Nephron (organoid): ENCODE measurements around the gene SERPINA4.

Experiments
- H3K27ac Mint-ChIP-seq, 3 experiments: 2 replicates each; pipeline ENCODE4 v1.8.0; 2020; ENCODE audit warnings: mixed read lengths in 3 of 3, mild to moderate bottlenecking in 2 of 3, moderate library complexity in 1 of 3
- H3K27me3 Mint-ChIP-seq: 2 replicates; pipeline ENCODE4 v1.8.0; 2021; ENCODE audit warnings: low read depth, mild to moderate bottlenecking, moderate library complexity, mixed read lengths
- H3K36me3 Mint-ChIP-seq: 2 replicates; pipeline ENCODE4 v1.8.0; 2020; ENCODE audit warnings: low read depth, mixed read lengths
- H3K4me1 Mint-ChIP-seq: 2 replicates; pipeline ENCODE4 v1.8.0; 2020; ENCODE audit warnings: mixed read lengths
- H3K4me3 Mint-ChIP-seq, 3 experiments: 2 replicates each; pipeline ENCODE4 v1.8.0; 2020; ENCODE audit warnings: mild to moderate bottlenecking in 3 of 3, mixed read lengths in 3 of 3, moderate library complexity in 2 of 3
- H3K9me3 Mint-ChIP-seq: 2 replicates; pipeline ENCODE4 v1.8.0; 2020; ENCODE audit warnings: mixed read lengths
- TF ChIP-seq, protein P1 (sequence below), 3 experiments: fragments of 200-600 bp; sonication (generic); IDR thresholded peaks; one replicate each; pipeline ENCODE4 v1.5.0; 2021; ENCODE audit warnings: antibody characterized with exemption in 3 of 3; ENCODE audit not compliant: unreplicated experiment in 3 of 3

SERPINA4 gene, protein sequence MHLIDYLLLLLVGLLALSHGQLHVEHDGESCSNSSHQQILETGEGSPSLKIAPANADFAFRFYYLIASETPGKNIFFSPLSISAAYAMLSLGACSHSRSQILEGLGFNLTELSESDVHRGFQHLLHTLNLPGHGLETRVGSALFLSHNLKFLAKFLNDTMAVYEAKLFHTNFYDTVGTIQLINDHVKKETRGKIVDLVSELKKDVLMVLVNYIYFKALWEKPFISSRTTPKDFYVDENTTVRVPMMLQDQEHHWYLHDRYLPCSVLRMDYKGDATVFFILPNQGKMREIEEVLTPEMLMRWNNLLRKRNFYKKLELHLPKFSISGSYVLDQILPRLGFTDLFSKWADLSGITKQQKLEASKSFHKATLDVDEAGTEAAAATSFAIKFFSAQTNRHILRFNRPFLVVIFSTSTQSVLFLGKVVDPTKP

DNA sequence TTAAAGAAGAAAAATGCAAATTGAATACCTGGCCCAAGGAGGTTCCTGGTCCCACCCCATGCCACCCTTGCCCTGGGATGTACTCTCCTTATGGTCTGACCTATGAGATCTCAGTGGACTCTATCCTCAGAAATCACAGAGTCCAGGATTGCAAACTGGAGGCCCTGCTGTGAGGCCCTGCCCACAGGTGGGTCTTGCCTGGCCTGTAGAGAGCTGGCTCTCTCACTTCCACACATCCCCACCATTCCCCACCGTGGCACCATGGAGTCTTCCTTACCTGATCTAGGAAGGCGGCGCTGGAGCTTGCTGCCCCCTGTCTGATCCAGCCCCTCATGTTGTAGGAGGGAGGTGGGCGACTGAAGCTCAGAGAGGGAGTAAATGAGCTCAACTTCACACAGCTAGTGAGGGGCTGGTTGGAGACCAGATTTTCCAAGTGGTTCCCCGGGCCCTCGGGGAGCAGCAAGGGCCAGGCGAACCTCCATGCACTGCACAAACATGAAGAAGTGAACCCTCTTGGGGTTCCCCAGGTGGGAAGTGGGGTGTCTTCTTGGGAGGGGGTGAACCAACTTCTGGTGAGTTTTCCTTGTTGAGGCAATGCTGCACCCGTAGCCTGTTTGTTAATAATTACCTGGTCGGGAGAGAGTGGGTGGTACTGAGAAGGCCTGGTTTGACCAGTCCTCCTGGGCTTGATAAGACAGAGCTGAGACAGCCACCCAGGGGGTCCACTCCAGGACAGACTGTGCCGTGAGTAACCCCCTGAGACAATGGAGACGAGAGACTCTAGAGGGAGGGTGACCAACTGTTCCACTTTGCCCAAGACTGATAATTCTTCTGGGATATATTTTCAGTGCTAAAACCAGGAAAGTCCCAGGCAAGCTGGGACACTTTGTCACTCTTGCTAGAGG, at the start of gene SERPINA4:
Gene SERPINA4, plus strand, starts transcription at position 692 of the 905 bp plus-strand sequence. CDS start 2,041 bp downstream, outside the sequence.
- H3K27ac Mint-ChIP-seq = no peak within 1 kb of the TSS
- H3K36me3 Mint-ChIP-seq = no peaks in the 10 kb centered on the region
- H3K27me3 Mint-ChIP-seq = peaks cover 8% of the 10 kb centered on the region
- H3K9me3 Mint-ChIP-seq = no peaks in the 10 kb centered on the region
- TF ChIP-seq, protein P1, sequence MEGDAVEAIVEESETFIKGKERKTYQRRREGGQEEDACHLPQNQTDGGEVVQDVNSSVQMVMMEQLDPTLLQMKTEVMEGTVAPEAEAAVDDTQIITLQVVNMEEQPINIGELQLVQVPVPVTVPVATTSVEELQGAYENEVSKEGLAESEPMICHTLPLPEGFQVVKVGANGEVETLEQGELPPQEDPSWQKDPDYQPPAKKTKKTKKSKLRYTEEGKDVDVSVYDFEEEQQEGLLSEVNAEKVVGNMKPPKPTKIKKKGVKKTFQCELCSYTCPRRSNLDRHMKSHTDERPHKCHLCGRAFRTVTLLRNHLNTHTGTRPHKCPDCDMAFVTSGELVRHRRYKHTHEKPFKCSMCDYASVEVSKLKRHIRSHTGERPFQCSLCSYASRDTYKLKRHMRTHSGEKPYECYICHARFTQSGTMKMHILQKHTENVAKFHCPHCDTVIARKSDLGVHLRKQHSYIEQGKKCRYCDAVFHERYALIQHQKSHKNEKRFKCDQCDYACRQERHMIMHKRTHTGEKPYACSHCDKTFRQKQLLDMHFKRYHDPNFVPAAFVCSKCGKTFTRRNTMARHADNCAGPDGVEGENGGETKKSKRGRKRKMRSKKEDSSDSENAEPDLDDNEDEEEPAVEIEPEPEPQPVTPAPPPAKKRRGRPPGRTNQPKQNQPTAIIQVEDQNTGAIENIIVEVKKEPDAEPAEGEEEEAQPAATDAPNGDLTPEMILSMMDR (IDR thresholded peaks at IDR 0.05; ENCODE audit: unreplicated experiment in 3 of 3) = no peak
- H3K4me1 Mint-ChIP-seq = no peaks in the 10 kb centered on the region
- H3K4me3 Mint-ChIP-seq = no peak within 1 kb of the TSS

DNA sequence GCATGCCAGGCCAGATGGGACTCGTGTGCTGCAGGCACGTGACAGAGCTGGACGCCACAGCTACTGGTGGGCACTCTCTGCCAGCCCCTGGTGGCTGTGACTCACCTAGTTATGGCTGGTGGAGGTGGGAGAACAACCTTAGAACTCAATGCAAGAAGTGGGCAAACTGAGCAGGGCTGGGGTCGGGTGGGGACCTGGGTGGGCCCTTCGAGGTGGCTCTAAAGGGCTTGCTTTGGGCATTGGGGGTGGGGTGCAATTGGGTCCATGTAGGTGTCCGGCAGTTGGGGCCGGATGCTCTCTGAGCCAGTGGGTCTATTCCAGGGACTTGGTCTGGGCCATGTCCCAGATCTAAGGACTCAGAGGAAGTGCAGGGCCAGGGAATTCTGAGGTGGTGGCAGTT, 46.9 kb upstream of the SERPINA4 start:
- Mint-ChIP-seq H3K4me1 (no peaks in the 10 kb centered on the region), H3K36me3 (no peaks in the 10 kb centered on the region), H3K27me3 (peaks cover 29% of the 10 kb centered on the region)

DNA sequence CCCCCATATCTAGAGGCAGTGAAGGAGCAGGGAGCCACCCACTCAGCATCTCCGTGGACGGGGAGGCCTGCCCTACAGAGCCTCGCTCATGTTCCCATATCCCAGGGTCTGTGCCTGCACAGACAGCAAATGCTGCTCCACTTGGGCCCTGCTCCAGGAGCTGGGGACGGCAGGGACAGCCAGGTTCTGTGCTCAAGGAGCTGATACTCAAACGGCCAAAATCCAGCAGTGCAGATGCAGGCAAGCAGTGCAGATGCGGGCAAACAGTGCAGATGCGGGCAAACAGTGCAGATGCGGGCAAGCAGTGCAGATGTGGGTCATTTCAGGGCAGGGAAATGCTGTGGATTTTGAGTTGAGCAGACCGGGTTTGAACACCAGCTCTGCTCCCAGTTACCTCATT, 45.8 kb upstream of the SERPINA4 start:
- TF ChIP-seq, protein P1 (IDR thresholded peaks at IDR 0.05; ENCODE audit: unreplicated experiment in 3 of 3) = no peak
- Mint-ChIP-seq H3K27me3 (peaks cover 29% of the 10 kb centered on the region), H3K4me1 (no peaks in the 10 kb centered on the region), H3K36me3 (no peaks in the 10 kb centered on the region), H3K9me3 (peaks cover 3% of the 10 kb centered on the region), H3K4me3 (no peak overlapping the region), H3K27ac (no peak overlapping the region)

More for the DNA sequence above, 46.9 kb upstream of the SERPINA4 start:
- TF ChIP-seq, protein P1 (IDR thresholded peaks at IDR 0.05; ENCODE audit: unreplicated experiment in 3 of 3) = no peak
- Mint-ChIP-seq H3K9me3 (peaks cover 3% of the 10 kb centered on the region), H3K4me3 (no peak overlapping the region), H3K27ac (no peak overlapping the region)

DNA sequence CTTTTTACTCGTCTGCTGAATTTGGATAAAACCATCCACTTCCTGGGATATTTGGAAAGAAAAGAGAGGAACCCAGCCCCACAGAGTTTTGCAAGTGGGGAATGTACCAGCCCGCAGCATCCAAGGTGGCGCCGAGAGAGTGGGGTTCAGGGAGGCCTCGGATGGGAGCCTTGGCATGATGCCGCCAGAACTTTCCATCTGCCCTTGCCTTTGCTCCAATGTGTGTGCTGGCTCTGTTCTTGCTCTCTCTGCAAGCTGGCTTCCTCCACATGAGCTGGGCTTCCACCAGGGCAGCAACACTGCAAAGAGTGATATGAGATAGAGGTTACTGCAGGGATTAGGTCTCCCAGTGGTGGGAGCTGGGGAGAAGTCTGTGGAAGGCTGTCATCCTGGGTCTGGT, 45.4 kb upstream of the SERPINA4 start:
- H3K36me3 Mint-ChIP-seq = no peaks in the 10 kb centered on the region
- TF ChIP-seq, protein P1 (IDR thresholded peaks at IDR 0.05; ENCODE audit: unreplicated experiment in 3 of 3) = no peak
- peaks cover 29% of the 10 kb centered on the region for H3K27me3 Mint-ChIP-seq
- H3K27ac Mint-ChIP-seq = no peak overlapping the region
- no peak overlapping the region for H3K4me3 Mint-ChIP-seq
- H3K9me3 Mint-ChIP-seq = peaks cover 3% of the 10 kb centered on the region
- H3K4me1 Mint-ChIP-seq = no peaks in the 10 kb centered on the region

DNA sequence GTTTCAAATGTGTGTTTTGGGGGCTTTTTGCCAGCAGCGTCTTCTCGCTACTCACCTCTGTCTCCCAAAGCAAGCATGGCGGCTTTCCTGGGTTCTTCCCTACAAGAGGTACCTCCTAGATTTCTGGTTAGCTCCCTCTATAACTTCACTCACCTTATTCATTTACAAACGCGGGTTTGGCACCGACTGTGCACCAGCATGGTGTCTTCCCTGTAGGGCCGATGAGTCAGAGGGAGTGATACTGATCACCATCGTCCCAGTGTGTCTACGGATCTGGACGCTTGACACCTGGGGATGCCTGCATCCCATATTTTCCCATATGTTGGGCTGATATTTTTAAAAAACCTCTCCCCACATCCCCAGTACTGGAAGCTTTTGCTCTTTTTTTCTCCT, 44.0 kb upstream of the SERPINA4 start:
- Mint-ChIP-seq H3K27me3 (peaks cover 29% of the 10 kb centered on the region), H3K4me3 (no peak overlapping the region), H3K9me3 (peaks cover 3% of the 10 kb centered on the region)

More for the DNA sequence above, 44.0 kb upstream of the SERPINA4 start:
- TF ChIP-seq, protein P1 (IDR thresholded peaks at IDR 0.05; ENCODE audit: unreplicated experiment in 3 of 3) = no peak
- no peak overlapping the region for H3K27ac Mint-ChIP-seq
- no peaks in the 10 kb centered on the region for H3K4me1 Mint-ChIP-seq
- H3K36me3 Mint-ChIP-seq = no peaks in the 10 kb centered on the region
